GM12878 (cell line): Measurements from ENCODE around the gene PADI4. TPM values are rescaled to one million over a fixed set of nuclear protein-coding genes. Genes with fewer than 3 reads are reported as not detected.

Experiments used
- ATAC-seq: fragments of 200-7000 bp; cut with Tn5 transposase; 3 replicates; pipeline ENCODE4 v1.9.1; 2020; ENCODE audit warnings: mild to moderate bottlenecking, moderate library complexity
- BruUV-seq: library from RNA; stranded (reverse); fragments of 400-500 nt; replicated peaks from 2 replicates; lab custom pipeline; 2021; lab: Mats Ljungman, UMichigan
- CTCF ChIA-PET: fragments of 300-600 bp; sonication (Branson Sonifier 250); formaldehyde crosslinking; extraction: SDS; loops from one replicate; lab custom pipeline; 2021; ENCODE audit warnings: inconsistent platforms; lab: Yijun Ruan, JAX
- POLR2A ChIA-PET: fragments of 350-600 bp; formaldehyde crosslinking; extraction: SDS; loops from one replicate; lab custom pipeline; 2021; ENCODE audit warnings: inconsistent platforms; lab: Charles Lee
- RAD21 ChIA-PET: fragments of 300-600 bp; sonication (Branson Sonifier 250); formaldehyde crosslinking; loops from one replicate; lab custom pipeline; 2023; ENCODE audit warnings: antibody characterized with exemption; ENCODE audit not compliant: unreplicated experiment; lab: Charles Lee
- SMC1A ChIA-PET: fragments of 300-600 bp; sonication (Branson Sonifier 250); formaldehyde crosslinking; loops from one replicate; lab custom pipeline; 2023; ENCODE audit not compliant: unreplicated experiment, uncharacterized antibody; lab: Charles Lee
- DNase-seq: peaks from one replicate; pipeline ENCODE4 v3.0.0-alpha.2; 2011; ENCODE audit warnings: low read depth, low spot score
- FAIRE-seq: peaks from 3 replicates; lab custom pipeline; 2011; peaks lifted over from hg19 to GRCh38; lab: Jason Lieb, UNC
- H2AFZ ChIP-seq: 2 replicates; pipeline ENCODE4 v1.6.0; 2011; ENCODE audit warnings: low read depth, low read length, control low read depth; ENCODE audit not compliant: control insufficient read depth
- H3K27ac ChIP-seq: 2 replicates; pipeline ENCODE4 v1.5.1; 2011; ENCODE audit warnings: control low read depth; ENCODE audit not compliant: control insufficient read depth, insufficient read depth
- H3K27me3 ChIP-seq, 2 experiments: replicated peaks in 1 of 2; 2 replicates each; pipeline versions ENCODE4 v1.6.0 to v1.6.1; 2011; ENCODE audit warnings: low read length in 1 of 2; ENCODE audit not compliant: control insufficient read depth in 2 of 2, insufficient read depth in 2 of 2
- H3K36me3 ChIP-seq, 2 experiments: 2 replicates each; pipeline ENCODE4 v1.5.1; 2011; ENCODE audit warnings: low read length in 1 of 2; ENCODE audit not compliant: control insufficient read depth in 2 of 2, insufficient read depth in 2 of 2
- H3K4me1 ChIP-seq: 2 replicates; pipeline ENCODE4 v1.6.1; 2011; ENCODE audit warnings: mild to moderate bottlenecking, low read length, moderate library complexity, mixed read lengths; ENCODE audit not compliant: control insufficient read depth, insufficient read depth
- H3K4me2 ChIP-seq: 2 replicates; pipeline ENCODE4 v1.6.0; 2011; ENCODE audit warnings: control low read depth; ENCODE audit not compliant: control insufficient read depth, insufficient read depth
- H3K4me3 ChIP-seq: fragments of 200-600 bp; sonication (generic); 2 replicates; pipeline ENCODE4 v1.5.1; 2016
- H3K79me2 ChIP-seq: 2 replicates; pipeline ENCODE4 v1.6.0; 2011; ENCODE audit warnings: low read length; ENCODE audit not compliant: control insufficient read depth, insufficient read depth
- H3K9ac ChIP-seq: 2 replicates; pipeline ENCODE4 v1.8.0; 2011; ENCODE audit warnings: low read length, control low read depth, mixed read lengths; ENCODE audit not compliant: control insufficient read depth, insufficient read depth
- H3K9me3 ChIP-seq: replicated peaks from 3 replicates; pipeline ENCODE4 v1.5.1; 2011; ENCODE audit warnings: mild to moderate bottlenecking, low read length; ENCODE audit not compliant: control insufficient read depth, insufficient read depth
- H4K20me1 ChIP-seq: 2 replicates; pipeline ENCODE4 v1.6.0; 2011; ENCODE audit not compliant: control insufficient read depth, insufficient read depth
- CHD4 ChIP-seq: fragments of 200-600 bp; sonication (generic); IDR thresholded peaks from 2 replicates; pipeline ENCODE4 v1.6.1; 2016; ENCODE audit warnings: mild to moderate bottlenecking
- DPF2 ChIP-seq: fragments of 450-650 bp; IDR thresholded peaks from 2 replicates; pipeline ENCODE4 v1.6.1; 2017; ENCODE audit warnings: mild to moderate bottlenecking
- GABPA ChIP-seq: IDR thresholded peaks from 2 replicates; pipeline ENCODE4 v1.6.1; 2014; ENCODE audit warnings: antibody characterized with exemption, low read depth, mild to moderate bottlenecking, inconsistent platforms
- GATAD2B ChIP-seq: fragments of 450-650 bp; conservative IDR thresholded peaks from 2 replicates; pipeline ENCODE4 v1.6.1; 2017; ENCODE audit warnings: low read depth, mild to moderate bottlenecking, moderate library complexity
- IRF4 ChIP-seq: IDR thresholded peaks from 2 replicates; pipeline ENCODE4 v1.6.1; 2011; ENCODE audit warnings: low read depth, low read length
- MEF2A ChIP-seq: IDR thresholded peaks from 2 replicates; pipeline ENCODE4 v1.6.1; 2011; ENCODE audit warnings: low read depth, mild to moderate bottlenecking, low read length, moderate library complexity; ENCODE audit not compliant: insufficient read depth
- NBN ChIP-seq: fragments of 450-650 bp; IDR thresholded peaks from 2 replicates; pipeline ENCODE4 v1.6.1; 2016
- NR2C1 ChIP-seq: fragments of 450-650 bp; IDR thresholded peaks from 2 replicates; pipeline ENCODE4 v1.6.1; 2017; ENCODE audit warnings: antibody characterized with exemption, mild to moderate bottlenecking, moderate library complexity
- NRF1 ChIP-seq: conservative IDR thresholded peaks from 2 replicates; pipeline ENCODE4 v1.6.1; 2011; ENCODE audit warnings: mild to moderate bottlenecking, low read depth, low read length, improper control_type of control experiment
- PML ChIP-seq: IDR thresholded peaks from 2 replicates; pipeline ENCODE4 v1.6.1; 2012; ENCODE audit warnings: low read length, inconsistent platforms
- POU2F2 ChIP-seq: IDR thresholded peaks from 3 replicates; pipeline ENCODE4 v1.6.1; 2011; ENCODE audit warnings: low read depth, mild to moderate bottlenecking, low read length, borderline replicate concordance
- RELA ChIP-seq: fragments of 450-650 bp; IDR thresholded peaks from 2 replicates; pipeline ENCODE4 v1.8.0; 2014; ENCODE audit warnings: borderline replicate concordance; ENCODE audit not compliant: partially characterized antibody
- SMAD1 ChIP-seq: fragments of 450-650 bp; IDR thresholded peaks from 2 replicates; pipeline ENCODE4 v1.6.1; 2018; ENCODE audit warnings: mild to moderate bottlenecking, low read depth; ENCODE audit not compliant: partially characterized antibody
- SRF ChIP-seq, 2 experiments: IDR thresholded peaks; 2 replicates each; pipeline ENCODE4 v1.6.1; 2011; ENCODE audit warnings: low read depth in 2 of 2, low read length in 2 of 2, mild to moderate bottlenecking in 1 of 2, moderate library complexity in 1 of 2
- WRNIP1 ChIP-seq: IDR thresholded peaks from 2 replicates; pipeline ENCODE4 v1.6.1; 2011; ENCODE audit warnings: low read depth, low read length, improper control_type of control experiment, borderline replicate concordance
- WGBS: methylation state at CpG from one replicate; pipeline ENCODE4 v1.1.6; 2016; ENCODE audit warnings: low lambda C conversion rate; ENCODE audit not compliant: insufficient replicate concordance, insufficient coverage; ENCODE audit errors: missing lambda C conversion rate; 5-methylcytosine and 5-hydroxymethylcytosine counted together
- in situ Hi-C: fragments of 300-500 bp; cut with MboI; formaldehyde crosslinking; loops from 9 replicates; pipeline ENCODE4 v1.14.3; 2018; ENCODE audit warnings: mixed read lengths
- intact Hi-C: fragments of 100-400 bp; cut with micrococcal nuclease; formaldehyde crosslinking; loops from one replicate; pipeline ENCODE4 v1.14.2; 2022; ENCODE audit not compliant: unreplicated experiment
- polyA plus RNA-seq, 11 experiments: library from polyadenylated mRNA; depleted of rRNA in 4 of 11; unstranded in 6 of 11; stranded (reverse) in 5 of 11; fragments of >200 nt; fragmentation: Nextera tagmentation in 4 of 11; fragmentation: Illumina TruSeq in 1 of 11; extraction: Ambion mirVana in 4 of 11; extraction: Trizol in 1 of 11; gene quantifications; 1 replicate in 1 of 11; 2 replicates in 10 of 11; pipeline versions ENCODE4 v1.2.1 to v1.2.3, GENCODE V29; 2011 to 2016; ENCODE audit warnings: inconsistent platforms in 2 of 11, missing spikeins in 2 of 11, low read depth in 1 of 11
- total RNA-seq, 4 experiments: library from RNA; depleted of rRNA in 3 of 4; stranded (reverse); fragments of >200 nt in 3 of 4; fragmentation: Illumina TruSeq in 1 of 4; extraction: Trizol in 1 of 4; gene quantifications; 2 replicates each; pipeline versions ENCODE4 v1.2.1 to v1.2.3, GENCODE V29; 2013 to 2021
- TF ChIP-seq, protein P1 (sequence below): fragments of 450-650 bp; IDR thresholded peaks from 2 replicates; pipeline ENCODE4 v1.6.1; 2018; ENCODE audit warnings: mild to moderate bottlenecking, low read depth, moderate library complexity; ENCODE audit not compliant: partially characterized antibody
- TF ChIP-seq, protein P2 (sequence below): fragments of 450-650 bp; IDR thresholded peaks from 2 replicates; pipeline ENCODE4 v1.6.1; 2014; ENCODE audit warnings: mild to moderate bottlenecking

The PADI4 gene
- total and polyA plus RNA-seq, 10 of the 15 experiments (the other 5 are each of a cell fraction or from before 2014, with no cell fraction given) = 0.08 to 0.47 (median 0.15) TPM; not detected in 3

DNA sequence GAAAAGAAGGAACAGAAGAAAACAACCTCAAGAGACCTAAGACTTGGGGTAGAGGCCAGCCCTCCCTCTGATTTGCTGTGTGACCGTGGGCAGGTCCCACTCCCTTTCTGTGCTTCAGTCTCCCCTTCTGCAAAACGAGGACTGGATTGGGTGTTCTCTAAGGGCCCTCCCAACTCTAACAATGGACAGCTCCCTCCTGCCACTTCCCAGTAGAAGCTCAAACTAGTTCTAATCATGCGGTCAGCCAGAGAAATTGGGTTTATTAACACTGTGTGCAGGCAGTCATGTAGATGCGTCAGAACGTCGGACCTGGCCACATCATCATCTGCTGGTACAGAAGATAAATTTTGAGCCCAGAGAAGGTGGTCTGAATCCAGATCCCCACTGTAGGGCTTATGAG, 1.6 kb upstream of the PADI4 start:
- Histone ChIP-seq H3K4me1 (no peaks in the 10 kb centered on the region), H3K27ac (no peak overlapping the region), H3K9ac (no peak overlapping the region), H3K36me3 (no peaks in the 10 kb centered on the region)
- BruUV-seq = no TSS peak
- 64% methylated on average over 6 of the region's 6 CpGs for WGBS
- POLR2A ChIA-PET = no interaction called here
- SMC1A ChIA-PET = no interaction called here
- no peak for DNase-seq
- TF ChIP-seq GABPA (no peak), WRNIP1 (no peak), POU2F2 (no peak), RELA (no peak), SRF (IDR thresholded peaks at IDR 0.05; ENCODE audit: low read depth in 2 of 2, low read length in 2 of 2) (no peak), SMAD1 (no peak), CHD4 (no peak), IRF4 (no peak), PML (no peak), GATAD2B (no peak), MEF2A (no peak), NR2C1 (no peak), NRF1 (no peak), NBN (no peak), DPF2 (no peak)
- TF ChIP-seq, protein P1, sequence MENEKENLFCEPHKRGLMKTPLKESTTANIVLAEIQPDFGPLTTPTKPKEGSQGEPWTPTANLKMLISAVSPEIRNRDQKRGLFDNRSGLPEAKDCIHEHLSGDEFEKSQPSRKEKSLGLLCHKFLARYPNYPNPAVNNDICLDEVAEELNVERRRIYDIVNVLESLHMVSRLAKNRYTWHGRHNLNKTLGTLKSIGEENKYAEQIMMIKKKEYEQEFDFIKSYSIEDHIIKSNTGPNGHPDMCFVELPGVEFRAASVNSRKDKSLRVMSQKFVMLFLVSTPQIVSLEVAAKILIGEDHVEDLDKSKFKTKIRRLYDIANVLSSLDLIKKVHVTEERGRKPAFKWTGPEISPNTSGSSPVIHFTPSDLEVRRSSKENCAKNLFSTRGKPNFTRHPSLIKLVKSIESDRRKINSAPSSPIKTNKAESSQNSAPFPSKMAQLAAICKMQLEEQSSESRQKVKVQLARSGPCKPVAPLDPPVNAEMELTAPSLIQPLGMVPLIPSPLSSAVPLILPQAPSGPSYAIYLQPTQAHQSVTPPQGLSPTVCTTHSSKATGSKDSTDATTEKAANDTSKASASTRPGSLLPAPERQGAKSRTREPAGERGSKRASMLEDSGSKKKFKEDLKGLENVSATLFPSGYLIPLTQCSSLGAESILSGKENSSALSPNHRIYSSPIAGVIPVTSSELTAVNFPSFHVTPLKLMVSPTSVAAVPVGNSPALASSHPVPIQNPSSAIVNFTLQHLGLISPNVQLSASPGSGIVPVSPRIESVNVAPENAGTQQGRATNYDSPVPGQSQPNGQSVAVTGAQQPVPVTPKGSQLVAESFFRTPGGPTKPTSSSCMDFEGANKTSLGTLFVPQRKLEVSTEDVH = no peak
- TF ChIP-seq, protein P2, sequence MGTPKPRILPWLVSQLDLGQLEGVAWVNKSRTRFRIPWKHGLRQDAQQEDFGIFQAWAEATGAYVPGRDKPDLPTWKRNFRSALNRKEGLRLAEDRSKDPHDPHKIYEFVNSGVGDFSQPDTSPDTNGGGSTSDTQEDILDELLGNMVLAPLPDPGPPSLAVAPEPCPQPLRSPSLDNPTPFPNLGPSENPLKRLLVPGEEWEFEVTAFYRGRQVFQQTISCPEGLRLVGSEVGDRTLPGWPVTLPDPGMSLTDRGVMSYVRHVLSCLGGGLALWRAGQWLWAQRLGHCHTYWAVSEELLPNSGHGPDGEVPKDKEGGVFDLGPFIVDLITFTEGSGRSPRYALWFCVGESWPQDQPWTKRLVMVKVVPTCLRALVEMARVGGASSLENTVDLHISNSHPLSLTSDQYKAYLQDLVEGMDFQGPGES = no peak
- TF ChIP-seq, all 136 proteins: peak for 0
- ChIA-PET RAD21 (no interaction called here), CTCF (no interaction called here)
- Histone ChIP-seq H3K4me3 (no peak overlapping the region), H3K79me2 (no peaks in the 10 kb centered on the region), H3K9me3 (no peaks in the 10 kb centered on the region; the same call in 2 of the 3 replicates), H4K20me1 (no peaks in the 10 kb centered on the region), H3K27me3 (no peaks in the 10 kb centered on the region; a peak in 1 of 4 replicates), H2AFZ (no peak overlapping the region), H3K4me2 (no peak overlapping the region)
- no peak for ATAC-seq
- no peak for FAIRE-seq
- intact Hi-C loops (no loop called here), in situ Hi-C loops (no loop called here)
